Esophagus muscularis mucosa (tissue), 4 donors: Measurements from ENCODE around the gene YKT6. TPM values are rescaled to one million over a fixed set of nuclear protein-coding genes. Genes with fewer than 3 reads are reported as not detected.

Experiments
- DNase-seq: peaks from one replicate; pipeline ENCODE4 v3.0.0-alpha.2; 2017; ENCODE audit errors: extremely low spot score
- H3K27ac ChIP-seq, 4 donors: fragments of 200-600 bp; sonication (generic); replicated peaks in 1 of 4; 1 replicate in 3 of 4; 2 replicates in 1 of 4; pipeline ENCODE4 v1.5.1; 2016 to 2019; ENCODE audit warnings: mild to moderate bottlenecking in 1 of 4
- H3K27me3 ChIP-seq, 4 donors: fragments of 200-600 bp; sonication (generic); one replicate each; pipeline versions ENCODE4 v1.5.1 to v1.6.0; 2016 to 2019
- H3K36me3 ChIP-seq, 4 donors: fragments of 200-600 bp; sonication (generic); one replicate each; pipeline ENCODE4 v1.5.1; 2016 to 2019
- H3K4me1 ChIP-seq, 4 donors: fragments of 200-600 bp; sonication (generic); one replicate each; pipeline ENCODE4 v1.5.1; 2016 to 2019
- H3K4me3 ChIP-seq, 4 donors: fragments of 200-600 bp; sonication (generic); 1 replicate in 2 of 4; 2 replicates in 2 of 4; pipeline ENCODE4 v1.5.1; 2016 to 2019; ENCODE audit warnings: mild to moderate bottlenecking in 4 of 4, moderate library complexity in 1 of 4
- H3K9me3 ChIP-seq, 4 donors: fragments of 200-600 bp; sonication (generic); 1 replicate in 3 of 4; 2 replicates in 1 of 4; pipeline ENCODE4 v1.5.1; 2016 to 2019
- CTCF ChIP-seq, 3 experiments: fragments of 200-600 bp in 2 of 3; fragments of 450-650 bp in 1 of 3; sonication (generic) in 2 of 3; IDR thresholded peaks; one replicate each; pipeline ENCODE4 v1.5.1; 2017 to 2019; ENCODE audit warnings: antibody characterized with exemption in 3 of 3, mild to moderate bottlenecking in 2 of 3, moderate library complexity in 1 of 3
- EP300 ChIP-seq: sonication (generic); formaldehyde crosslinking; IDR thresholded peaks from one replicate; pipeline ENCODE4 v1.6.1; 2017; ENCODE audit warnings: antibody characterized with exemption
- POLR2A ChIP-seq: fragments of 450-650 bp; IDR thresholded peaks from one replicate; pipeline ENCODE4 v1.6.1; 2017; ENCODE audit warnings: antibody characterized with exemption, moderate library complexity, mild to moderate bottlenecking, low read depth
- POLR2AphosphoS5 ChIP-seq, 2 donors: sonication (generic); formaldehyde crosslinking; IDR thresholded peaks; one replicate each; pipeline ENCODE4 v1.6.1; 2017; ENCODE audit warnings: antibody characterized with exemption in 2 of 2
- WGBS: methylation state at CpG from one replicate; pipeline ENCODE4 v1.1.5; 2018; 5-methylcytosine and 5-hydroxymethylcytosine counted together
- intact Hi-C: fragments of 100-400 bp; cut with DNase I; formaldehyde crosslinking; loops from one replicate; pipeline ENCODE4 v1.15.1; 2023
- total RNA-seq, 4 donors: library from RNA; depleted of rRNA; stranded (reverse); fragments of >200 nt; gene quantifications; one replicate each; pipeline versions ENCODE4 v1.1.0 to v1.2.1, GENCODE V29; 2016

Gene YKT6
- total RNA-seq, 4 donors from 2014 or later: 49.8 to 79.5 (median 64.4) TPM

GRCh38 chr7:44184206-44184872 is 16.4 kb upstream of the YKT6 start:
- 74% methylated on average over 14 of the region's 16 CpGs for WGBS
- Histone ChIP-seq H3K4me1 (no peaks in the 10 kb centered on the region), H3K36me3 (no peaks in the 10 kb centered on the region), H3K27me3 (no peaks in the 10 kb centered on the region), H3K27ac (no peak overlapping the region), H3K4me3 (no peak overlapping the region), H3K9me3 (peaks cover 0 to 9% (median 3%) of the 10 kb centered on the region in 4 donors)
- no peak for DNase-seq
- intact Hi-C loops: no loop called here
- TF ChIP-seq CTCF (IDR thresholded peaks at IDR 0.05) (no peak), EP300 (no peak), POLR2AphosphoS5 (IDR thresholded peaks at IDR 0.05) (no peak)

GRCh38 chr7:44184873-44185446 is 15.8 kb upstream of the YKT6 start:
- DNase-seq: no peak
- Histone ChIP-seq H3K27ac (no peak overlapping the region), H3K9me3 (peaks cover 0 to 9% (median 3%) of the 10 kb centered on the region in 4 donors), H3K4me1 (no peaks in the 10 kb centered on the region), H3K4me3 (no peak overlapping the region), H3K36me3 (no peaks in the 10 kb centered on the region), H3K27me3 (no peaks in the 10 kb centered on the region)
- 84% methylated on average over 2 of the region's 2 CpGs for WGBS
- TF ChIP-seq POLR2A (no peak), EP300 (no peak), POLR2AphosphoS5 (IDR thresholded peaks at IDR 0.05) (no peak), CTCF (IDR thresholded peaks at IDR 0.05) (no peak)
- intact Hi-C loops: no loop called here

GRCh38 chr7:44185729-44186128 is 15.0 kb upstream of the YKT6 start:
- 93% methylated on average over 3 of the region's 5 CpGs for WGBS
- Histone ChIP-seq H3K9me3 (peaks cover 0 to 9% (median 3%) of the 10 kb centered on the region in 4 donors), H3K4me3 (no peak overlapping the region), H3K27ac (no peak overlapping the region), H3K27me3 (no peaks in the 10 kb centered on the region), H3K36me3 (no peaks in the 10 kb centered on the region), H3K4me1 (no peaks in the 10 kb centered on the region)
- no peak for DNase-seq
- intact Hi-C loops: no loop called here
- TF ChIP-seq POLR2AphosphoS5 (IDR thresholded peaks at IDR 0.05): no peak
- no peak for TF ChIP-seq POLR2A
- no peak for TF ChIP-seq EP300
- no peak for TF ChIP-seq CTCF (IDR thresholded peaks at IDR 0.05)

GRCh38 chr7:44186736-44187135 is 14.0 kb upstream of the YKT6 start:
- 83% methylated on average over 5 of the region's 5 CpGs for whole genome bisulfite sequencing
- intact Hi-C loops: no loop called here

More at GRCh38 chr7:44186736-44187135, 14.0 kb upstream of the YKT6 start:
- H3K4me3 ChIP-seq: no peak overlapping the region
- peaks cover 0 to 9% (median 3%) of the 10 kb centered on the region in 4 donors for H3K9me3 ChIP-seq
- TF ChIP-seq EP300: no peak
- TF ChIP-seq POLR2AphosphoS5 (IDR thresholded peaks at IDR 0.05): no peak
- no peak for TF ChIP-seq POLR2A
- no peak for TF ChIP-seq CTCF (IDR thresholded peaks at IDR 0.05)
- H3K27ac ChIP-seq: no peak overlapping the region
- peaks cover 0 to 1% (median 0%) of the 10 kb centered on the region in 4 donors for H3K27me3 ChIP-seq
- no peaks in the 10 kb centered on the region for H3K36me3 ChIP-seq
- H3K4me1 ChIP-seq: no peaks in the 10 kb centered on the region
- no peak for DNase-seq
